A549 (cell line): ENCODE data around the gene TMEM126B.

Experiments used
- BHLHE40 ChIP-seq: IDR thresholded peaks from 2 replicates; pipeline ENCODE4 v1.6.1; 2012; ENCODE audit warnings: low read depth, low read length, inconsistent platforms
- CHD2 ChIP-seq: fragments of 150-350 bp; IDR thresholded peaks from 2 replicates; pipeline ENCODE4 v1.6.1; 2014; ENCODE audit warnings: low read length; ENCODE audit not compliant: partially characterized antibody
- JUN ChIP-seq, 2 experiments: fragments of >200 bp; sonication (Bioruptor Twin); formaldehyde crosslinking; IDR thresholded peaks; 2 replicates in 1 of 2; 3 replicates in 1 of 2; pipeline ENCODE4 v1.6.1; 2016 to 2017
- KDM1A ChIP-seq: fragments of 200-600 bp; sonication (generic); IDR thresholded peaks from 2 replicates; pipeline ENCODE4 v1.6.1; 2016; ENCODE audit warnings: low read depth, mild to moderate bottlenecking
- NR3C1 ChIP-seq: fragments of >200 bp; sonication (Bioruptor Twin); formaldehyde crosslinking; IDR thresholded peaks from 3 replicates; pipeline ENCODE4 v1.6.1; 2017
- POLR2A ChIP-seq: IDR thresholded peaks from 2 replicates; pipeline ENCODE4 v1.6.1; 2012; ENCODE audit warnings: mild to moderate bottlenecking, low read length
- SMC3 ChIP-seq: fragments of >200 bp; sonication (Bioruptor Twin); formaldehyde crosslinking; IDR thresholded peaks from 3 replicates; pipeline ENCODE4 v1.6.1; 2018; ENCODE audit warnings: inconsistent platforms
- TF ChIP-seq, protein P1 (sequence below): IDR thresholded peaks from 2 replicates; pipeline ENCODE4 v1.6.1; 2012; ENCODE audit warnings: low read depth, borderline replicate concordance
- TF ChIP-seq, protein P2 (sequence below): fragments of >200 bp; sonication (Bioruptor Twin); formaldehyde crosslinking; IDR thresholded peaks from 3 replicates; pipeline ENCODE4 v1.5.1; 2016
- TF ChIP-seq, protein P3 (sequence below): fragments of >200 bp; sonication (Bioruptor Twin); formaldehyde crosslinking; IDR thresholded peaks from 2 replicates; pipeline ENCODE4 v1.6.1; 2016

DNA sequence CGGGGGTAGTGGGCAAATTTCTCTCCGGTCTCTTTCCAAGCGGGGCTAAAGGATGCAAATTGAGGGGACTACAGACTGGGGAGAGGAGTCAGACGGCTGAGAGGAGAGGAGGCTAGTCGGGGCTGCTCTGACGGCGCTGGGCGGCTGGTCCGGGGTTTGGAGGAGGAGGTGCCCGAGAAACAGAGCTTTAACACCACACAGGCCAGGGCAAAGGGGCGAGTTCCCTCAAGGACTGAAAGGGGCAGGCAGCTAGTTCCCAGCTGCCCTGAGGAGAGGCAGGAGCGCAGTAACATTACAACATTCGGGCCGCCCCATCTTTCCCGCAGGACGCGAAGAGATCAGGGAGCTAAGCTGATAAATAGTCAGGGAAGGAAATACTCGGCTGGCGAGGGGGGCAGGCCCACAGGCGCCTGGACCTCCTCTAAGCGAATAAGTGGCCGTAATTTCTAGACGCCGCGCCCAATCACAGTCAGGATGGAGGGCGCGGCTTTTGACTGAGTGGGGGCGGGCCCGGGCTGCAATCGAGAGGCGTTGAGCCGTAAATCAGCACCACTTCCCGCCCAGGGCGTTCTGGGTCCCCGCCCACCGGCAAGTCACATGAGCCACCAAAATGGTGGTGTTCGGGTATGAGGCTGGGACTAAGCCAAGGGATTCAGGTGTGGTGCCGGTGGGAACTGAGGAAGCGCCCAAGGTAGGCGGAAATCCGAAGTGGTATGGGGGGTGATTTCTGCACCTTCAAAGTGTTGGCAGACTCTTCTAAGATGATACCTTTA, at the start of gene TMEM126B:
- TF ChIP-seq, protein P1, sequence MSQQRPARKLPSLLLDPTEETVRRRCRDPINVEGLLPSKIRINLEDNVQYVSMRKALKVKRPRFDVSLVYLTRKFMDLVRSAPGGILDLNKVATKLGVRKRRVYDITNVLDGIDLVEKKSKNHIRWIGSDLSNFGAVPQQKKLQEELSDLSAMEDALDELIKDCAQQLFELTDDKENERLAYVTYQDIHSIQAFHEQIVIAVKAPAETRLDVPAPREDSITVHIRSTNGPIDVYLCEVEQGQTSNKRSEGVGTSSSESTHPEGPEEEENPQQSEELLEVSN: 0 out of 2 replicates have a peak, but pooled peaks have one; percentile 30
- TF ChIP-seq BHLHE40: no peak
- TF ChIP-seq, protein P2, sequence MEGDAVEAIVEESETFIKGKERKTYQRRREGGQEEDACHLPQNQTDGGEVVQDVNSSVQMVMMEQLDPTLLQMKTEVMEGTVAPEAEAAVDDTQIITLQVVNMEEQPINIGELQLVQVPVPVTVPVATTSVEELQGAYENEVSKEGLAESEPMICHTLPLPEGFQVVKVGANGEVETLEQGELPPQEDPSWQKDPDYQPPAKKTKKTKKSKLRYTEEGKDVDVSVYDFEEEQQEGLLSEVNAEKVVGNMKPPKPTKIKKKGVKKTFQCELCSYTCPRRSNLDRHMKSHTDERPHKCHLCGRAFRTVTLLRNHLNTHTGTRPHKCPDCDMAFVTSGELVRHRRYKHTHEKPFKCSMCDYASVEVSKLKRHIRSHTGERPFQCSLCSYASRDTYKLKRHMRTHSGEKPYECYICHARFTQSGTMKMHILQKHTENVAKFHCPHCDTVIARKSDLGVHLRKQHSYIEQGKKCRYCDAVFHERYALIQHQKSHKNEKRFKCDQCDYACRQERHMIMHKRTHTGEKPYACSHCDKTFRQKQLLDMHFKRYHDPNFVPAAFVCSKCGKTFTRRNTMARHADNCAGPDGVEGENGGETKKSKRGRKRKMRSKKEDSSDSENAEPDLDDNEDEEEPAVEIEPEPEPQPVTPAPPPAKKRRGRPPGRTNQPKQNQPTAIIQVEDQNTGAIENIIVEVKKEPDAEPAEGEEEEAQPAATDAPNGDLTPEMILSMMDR: no peak
- TF ChIP-seq POLR2A: peak; percentile 87
- peak in 1 of 2 experiments; percentile 72; a peak in 3 of 5 replicates for TF ChIP-seq JUN (IDR thresholded peaks at IDR 0.05)
- no peak for TF ChIP-seq NR3C1
- TF ChIP-seq, protein P3, sequence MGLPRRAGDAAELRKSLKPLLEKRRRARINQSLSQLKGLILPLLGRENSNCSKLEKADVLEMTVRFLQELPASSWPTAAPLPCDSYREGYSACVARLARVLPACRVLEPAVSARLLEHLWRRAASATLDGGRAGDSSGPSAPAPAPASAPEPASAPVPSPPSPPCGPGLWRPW: no peak
- TF ChIP-seq CHD2: no peak
- TF ChIP-seq SMC3: no peak
- TF ChIP-seq KDM1A: no peak
